Upper lobe of right lung (tissue), 1 donor: ENCODE data around the gene SLX4IP. TPM values are rescaled to one million over a fixed set of nuclear protein-coding genes. Genes with fewer than 3 reads are reported as not detected.

Source experiments
- ATAC-seq: fragments of 200-7000 bp; cut with Tn5 transposase; one replicate; pipeline ENCODE4 v1.9.1; 2020; ENCODE audit warnings: mild to moderate bottlenecking, moderate library complexity
- DNase-seq: peaks from one replicate; pipeline ENCODE4 v3.0.0-alpha.2; 2020
- H3K27ac ChIP-seq: fragments of 200-600 bp; one replicate; pipeline ENCODE4 v1.8.0; 2022
- H3K27me3 ChIP-seq: fragments of 200-600 bp; one replicate; pipeline ENCODE4 v1.8.0; 2022; ENCODE audit warnings: mild to moderate bottlenecking
- H3K36me3 ChIP-seq: fragments of 200-600 bp; one replicate; pipeline ENCODE4 v1.8.0; 2022
- H3K4me1 ChIP-seq: fragments of 200-600 bp; one replicate; pipeline ENCODE4 v1.8.0; 2022
- H3K4me3 ChIP-seq: fragments of 200-600 bp; one replicate; pipeline ENCODE4 v1.8.0; 2022; ENCODE audit warnings: mild to moderate bottlenecking
- H3K9me3 ChIP-seq: fragments of 200-600 bp; one replicate; pipeline ENCODE4 v1.8.0; 2022
- CTCF ChIP-seq: fragments of 200-600 bp; IDR thresholded peaks from one replicate; pipeline ENCODE4 v1.8.0; 2022; ENCODE audit warnings: antibody characterized with exemption
- intact Hi-C: fragments of 100-400 bp; cut with DNase I; formaldehyde crosslinking; loops from one replicate; pipeline ENCODE4 v1.11.0; 2022
- total RNA-seq: library from RNA; stranded (reverse); fragmentation: NEBNext Ultra II Directional; extraction: Animal tissue kit (Norgen Biotek cat#: 25700); gene quantifications from one replicate; pipeline ENCODE4 v1.2.1, GENCODE V29; 2021
- donor health status: DM: no; HTN: yes; CAD: no; lungs with severe emphysema.

Gene SLX4IP
- total RNA-seq, 1 donor from 2014 or later: 5.4 TPM

- Histone ChIP-seq H3K27me3 (no peaks in the 10 kb centered on the region), H3K36me3 (no peaks in the 10 kb centered on the region), H3K4me3 (no peak overlapping the region), H3K4me1 (no peaks in the 10 kb centered on the region), H3K9me3 (no peaks in the 10 kb centered on the region), H3K27ac (no peak overlapping the region)
- intact Hi-C loops: no loop called here
- no peak for ATAC-seq
- DNase-seq: no peak
- TF ChIP-seq CTCF: no peak
These were observed 138.8 kb downstream of the SLX4IP start for GRCh38 chr20:10573951-10574339.

- no peaks in the 10 kb centered on the region for H3K27me3 ChIP-seq
- no peak overlapping the region for H3K27ac ChIP-seq
- intact Hi-C loops: no loop called here
- no peaks in the 10 kb centered on the region for H3K9me3 ChIP-seq
- H3K4me3 ChIP-seq: no peak overlapping the region
- no peaks in the 10 kb centered on the region for H3K36me3 ChIP-seq
- no peak for ATAC-seq
- TF ChIP-seq CTCF: no peak
- no peak for DNase-seq
- H3K4me1 ChIP-seq: no peaks in the 10 kb centered on the region
These were observed 141.4 kb downstream of the SLX4IP start for GRCh38 chr20:10576411-10577090.

- no peaks in the 10 kb centered on the region for H3K36me3 ChIP-seq
- DNase-seq: no peak
- no peak overlapping the region for H3K27ac ChIP-seq
- no peak for ATAC-seq
- H3K4me3 ChIP-seq: no peak overlapping the region
- intact Hi-C loops: no loop called here
- H3K4me1 ChIP-seq: no peaks in the 10 kb centered on the region
- no peak for TF ChIP-seq CTCF
- no peaks in the 10 kb centered on the region for H3K27me3 ChIP-seq
- no peaks in the 10 kb centered on the region for H3K9me3 ChIP-seq
These were observed 142.5 kb downstream of the SLX4IP start for GRCh38 chr20:10577648-10578047.

- intact Hi-C loops: no loop called here
- TF ChIP-seq CTCF: no peak
- H3K4me1 ChIP-seq: no peaks in the 10 kb centered on the region
- no peaks in the 10 kb centered on the region for H3K27me3 ChIP-seq
- H3K4me3 ChIP-seq: no peak overlapping the region
- H3K27ac ChIP-seq: no peak overlapping the region
- H3K9me3 ChIP-seq: no peaks in the 10 kb centered on the region
- ATAC-seq (no peak), DNase-seq (no peak)
- no peaks in the 10 kb centered on the region for H3K36me3 ChIP-seq
These were observed 143.5 kb downstream of the SLX4IP start for GRCh38 chr20:10578607-10579006.

DNA sequence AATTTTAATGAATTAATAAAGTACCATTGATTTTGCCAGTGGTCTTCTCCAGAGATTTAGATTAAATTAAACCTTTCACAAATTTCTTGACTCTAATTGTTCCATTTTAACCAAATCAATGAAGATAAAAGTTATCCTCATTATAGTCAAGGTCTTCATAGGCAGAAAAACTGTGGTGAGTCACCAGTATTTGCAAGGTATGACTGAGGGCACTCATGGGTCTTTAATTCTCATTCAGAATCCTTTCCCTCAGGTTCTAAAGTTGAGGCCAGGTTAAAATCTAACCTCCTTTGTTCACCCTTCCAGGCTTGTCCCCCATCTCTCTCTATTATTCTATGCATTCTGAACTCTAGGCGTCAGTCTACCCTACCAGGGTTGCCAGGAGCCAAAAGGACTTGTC, 144.8 kb downstream of the SLX4IP start:
- ATAC-seq (no peak), DNase-seq (no peak)
- H3K9me3 ChIP-seq: no peaks in the 10 kb centered on the region
- TF ChIP-seq CTCF: no peak
- no peak overlapping the region for H3K4me3 ChIP-seq
- no peaks in the 10 kb centered on the region for H3K27me3 ChIP-seq
- intact Hi-C loops: no loop called here
- H3K36me3 ChIP-seq: no peaks in the 10 kb centered on the region
- no peak overlapping the region for H3K27ac ChIP-seq
- H3K4me1 ChIP-seq: no peaks in the 10 kb centered on the region

GRCh38 chr20:10580700-10581099, 145.6 kb downstream of the SLX4IP start:
- Histone ChIP-seq H3K36me3 (no peaks in the 10 kb centered on the region), H3K4me1 (no peaks in the 10 kb centered on the region)
- intact Hi-C loops: no loop called here

More at GRCh38 chr20:10580700-10581099, 145.6 kb downstream of the SLX4IP start:
- Histone ChIP-seq H3K4me3 (no peak overlapping the region), H3K9me3 (no peaks in the 10 kb centered on the region), H3K27ac (no peak overlapping the region), H3K27me3 (no peaks in the 10 kb centered on the region)
- ATAC-seq (no peak), DNase-seq (no peak)
- no peak for TF ChIP-seq CTCF
